ENCODE results near the gene FCHSD1.

FCHSD1 gene

GRCh38 chr5:141685591-141685990, 34.4 kb upstream of the FCHSD1 start:
- H3K4me3 ChIP-seq (ENCODE audit: low read depth, low read length) = no peak overlapping the region
- H3K36me3 ChIP-seq (replicated peaks) = no peaks in the 10 kb centered on the region
- in situ Hi-C loops (cut with HindIII; ENCODE audit: low pct_ligation_motif_present, low sequenced_read_pairs) = no loop called here
- TF ChIP-seq CTCF (IDR thresholded peaks at IDR 0.05; ENCODE audit: low read depth, low read length, missing control alignments) = no peak
- no peak overlapping the region for H3K27ac ChIP-seq
- no peaks in the 10 kb centered on the region for H3K27me3 ChIP-seq (replicated peaks)
- no peak for DNase-seq

GRCh38 chr5:141683596-141684141, 32.5 kb upstream of the FCHSD1 start:
- H3K27me3 ChIP-seq (replicated peaks) = no peaks in the 10 kb centered on the region
- in situ Hi-C loops (cut with HindIII; ENCODE audit: low pct_ligation_motif_present, low sequenced_read_pairs) = no loop called here
- H3K4me3 ChIP-seq (ENCODE audit: low read depth, low read length) = no peak overlapping the region
- H3K36me3 ChIP-seq (replicated peaks) = no peaks in the 10 kb centered on the region
- H3K27ac ChIP-seq = no peak overlapping the region
- TF ChIP-seq CTCF (IDR thresholded peaks at IDR 0.05; ENCODE audit: low read depth, low read length, missing control alignments) = no peak
- no peak for DNase-seq

- in situ Hi-C loops (cut with HindIII; ENCODE audit: low pct_ligation_motif_present, low sequenced_read_pairs) = no loop called here
- H3K27ac ChIP-seq = peak within 1 kb of the TSS; percentile 87
- no peak for TF ChIP-seq CTCF (IDR thresholded peaks at IDR 0.05; ENCODE audit: low read depth, low read length, missing control alignments)
- no peaks in the 10 kb centered on the region for H3K27me3 ChIP-seq (replicated peaks)
- peak within 1 kb of the TSS; percentile 54 for H3K4me3 ChIP-seq (ENCODE audit: low read depth, low read length)
- peak; percentile 81 for DNase-seq
- H3K36me3 ChIP-seq (replicated peaks) = peaks cover 3% of the 10 kb centered on the region
These were observed 30.8 kb upstream of the FCHSD1 start, which contains the start of gene ARAP3 for GRCh38 chr5:141681695-141682641. TSS of gene ARAP3 (minus strand) at chr5:141682230. CDS start at chr5:141680486, 1,744 bp downstream.

GRCh38 chr5:141681295-141681694, 30.1 kb upstream of the FCHSD1 start:
- no peak for DNase-seq
- no peak for TF ChIP-seq CTCF (IDR thresholded peaks at IDR 0.05; ENCODE audit: low read depth, low read length, missing control alignments)
- no peaks in the 10 kb centered on the region for H3K27me3 ChIP-seq (replicated peaks)
- in situ Hi-C loops (cut with HindIII; ENCODE audit: low pct_ligation_motif_present, low sequenced_read_pairs) = no loop called here
- peak overlapping the region; percentile 54 for H3K4me3 ChIP-seq (ENCODE audit: low read depth, low read length)
- peaks cover 3% of the 10 kb centered on the region for H3K36me3 ChIP-seq (replicated peaks)
- peak overlapping the region; percentile 87 for H3K27ac ChIP-seq

GRCh38 chr5:141680751-141681201, 29.6 kb upstream of the FCHSD1 start:
- DNase-seq = peak; percentile 34
- Histone ChIP-seq H3K4me3 (ENCODE audit: low read depth, low read length) (peak overlapping the region; percentile 54), H3K36me3 (replicated peaks) (peaks cover 3% of the 10 kb centered on the region), H3K27ac (peak overlapping the region; percentile 87), H3K27me3 (replicated peaks) (no peaks in the 10 kb centered on the region)
- no peak for TF ChIP-seq CTCF (IDR thresholded peaks at IDR 0.05; ENCODE audit: low read depth, low read length, missing control alignments)
- in situ Hi-C loops (cut with HindIII; ENCODE audit: low pct_ligation_motif_present, low sequenced_read_pairs) = no loop called here
